ENCODE measurements around the gene SCN9A.

Gene SCN9A

DNA sequence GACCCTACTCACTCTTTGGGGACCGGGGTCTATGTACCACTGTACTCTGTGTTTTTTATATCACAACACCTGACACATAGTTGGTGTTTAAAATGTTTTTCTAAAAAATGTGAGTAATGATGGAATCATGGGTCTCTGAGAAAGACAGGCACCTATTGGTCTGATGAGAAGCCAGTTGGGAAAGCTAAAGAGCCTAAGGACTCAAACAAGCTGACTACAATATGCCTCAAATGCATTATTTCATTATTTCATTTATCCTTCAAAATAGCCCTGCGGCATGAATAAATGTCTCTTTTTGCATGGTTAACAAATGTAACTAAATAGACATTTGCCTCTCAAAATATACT lies 145.0 kb downstream of the SCN9A start:
- ChIA-PET POLR2A (no interaction called here), CTCF (no interaction called here)
- no peak overlapping the region for H3K4me3 ChIP-seq (ENCODE audit: low read depth, low read length)
- no peak overlapping the region for H3K27ac ChIP-seq (ENCODE audit: extremely low read depth, low read depth, low read length)
- TF ChIP-seq ZNF670 (tag by site-specific recombination; IDR thresholded peaks at IDR 0.05; ENCODE audit: low read depth): no peak
- no peak for TF ChIP-seq RBAK (tag by site-specific recombination; IDR thresholded peaks at IDR 0.05)
- TF ChIP-seq ZFP69B (tag by site-specific recombination; IDR thresholded peaks at IDR 0.05): no peak
- no peak for TF ChIP-seq SALL2 (tag by site-specific recombination; IDR thresholded peaks at IDR 0.05; ENCODE audit: borderline replicate concordance)
- no peak for TF ChIP-seq ZNF629 (tag by site-specific recombination; IDR thresholded peaks at IDR 0.05)
- TF ChIP-seq TCF7L2 (IDR thresholded peaks at IDR 0.05; ENCODE audit: borderline replicate concordance, low read depth, low read length): no peak
- no peak for TF ChIP-seq REST (tag by site-specific recombination; IDR thresholded peaks at IDR 0.05)
- no peak for TF ChIP-seq SCRT1 (tag by site-specific recombination; IDR thresholded peaks at IDR 0.05; ENCODE audit: borderline replicate concordance)
- no peaks in the 10 kb centered on the region; the same call in 1 of the 2 replicates for H3K4me1 ChIP-seq (ENCODE audit: control insufficient read depth, insufficient read depth, low read length)
- H3K9me3 ChIP-seq (ENCODE audit: control insufficient read depth, insufficient read depth, low read depth, low read length): no peaks in the 10 kb centered on the region
- no peaks in the 10 kb centered on the region for H3K36me3 ChIP-seq (ENCODE audit: control insufficient read depth in 2 of 2, insufficient read depth in 1 of 2, low read length in 2 of 2)

- no peak overlapping the region for H3K27ac ChIP-seq (ENCODE audit: extremely low read depth, low read depth, low read length)
- TF ChIP-seq ZNF560 (tag by site-specific recombination; IDR thresholded peaks at IDR 0.05; ENCODE audit: borderline replicate concordance) (no peak), HOXC10 (CRISPR knock-in tag; IDR thresholded peaks at IDR 0.05) (no peak), AEBP2 (tag by site-specific recombination; IDR thresholded peaks at IDR 0.05; ENCODE audit: borderline replicate concordance) (no peak), ZNF138 (tag by site-specific recombination; IDR thresholded peaks at IDR 0.05; ENCODE audit: borderline replicate concordance) (no peak), REST (tag by site-specific recombination; IDR thresholded peaks at IDR 0.05) (no peak), ZNF561 (tag by site-specific recombination; IDR thresholded peaks at IDR 0.05; ENCODE audit: borderline replicate concordance) (no peak), ZNF266 (tag by site-specific recombination; IDR thresholded peaks at IDR 0.05; ENCODE audit: low read depth) (no peak), ZNF488 (tag by site-specific recombination; IDR thresholded peaks at IDR 0.05) (no peak), ZNF777 (tag by site-specific recombination; IDR thresholded peaks at IDR 0.05; ENCODE audit: borderline replicate concordance) (no peak), ZNF146 (tag by site-specific recombination; IDR thresholded peaks at IDR 0.05) (no peak), ZBTB1 (tag by site-specific recombination; IDR thresholded peaks at IDR 0.05) (no peak), ZNF660 (tag by site-specific recombination; IDR thresholded peaks at IDR 0.05) (no peak), ZNF707 (tag by site-specific recombination; IDR thresholded peaks at IDR 0.05) (no peak), ZNF654 (tag by site-specific recombination; IDR thresholded peaks at IDR 0.05; ENCODE audit: low read depth) (no peak), KLF9 (tag by site-specific recombination; IDR thresholded peaks at IDR 0.05; ENCODE audit: low read depth) (no peak)
- TF ChIP-seq, protein P1, sequence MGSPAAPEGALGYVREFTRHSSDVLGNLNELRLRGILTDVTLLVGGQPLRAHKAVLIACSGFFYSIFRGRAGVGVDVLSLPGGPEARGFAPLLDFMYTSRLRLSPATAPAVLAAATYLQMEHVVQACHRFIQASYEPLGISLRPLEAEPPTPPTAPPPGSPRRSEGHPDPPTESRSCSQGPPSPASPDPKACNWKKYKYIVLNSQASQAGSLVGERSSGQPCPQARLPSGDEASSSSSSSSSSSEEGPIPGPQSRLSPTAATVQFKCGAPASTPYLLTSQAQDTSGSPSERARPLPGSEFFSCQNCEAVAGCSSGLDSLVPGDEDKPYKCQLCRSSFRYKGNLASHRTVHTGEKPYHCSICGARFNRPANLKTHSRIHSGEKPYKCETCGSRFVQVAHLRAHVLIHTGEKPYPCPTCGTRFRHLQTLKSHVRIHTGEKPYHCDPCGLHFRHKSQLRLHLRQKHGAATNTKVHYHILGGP (tag by site-specific recombination; IDR thresholded peaks at IDR 0.05): no peak
Observed at GRCh38 chr2:166230024-166230723, 145.6 kb downstream of the SCN9A start.

More at GRCh38 chr2:166230024-166230723, 145.6 kb downstream of the SCN9A start:
- POLR2A ChIA-PET: no interaction called here
- H3K36me3 ChIP-seq (ENCODE audit: control insufficient read depth in 2 of 2, insufficient read depth in 1 of 2, low read length in 2 of 2): no peaks in the 10 kb centered on the region
- H3K4me3 ChIP-seq (ENCODE audit: low read depth, low read length): no peak overlapping the region
- no peaks in the 10 kb centered on the region for H3K9me3 ChIP-seq (ENCODE audit: control insufficient read depth, insufficient read depth, low read depth, low read length)
- H3K4me1 ChIP-seq (ENCODE audit: control insufficient read depth, insufficient read depth, low read length): no peaks in the 10 kb centered on the region; the same call in 1 of the 2 replicates
- CTCF ChIA-PET: no interaction called here
